HAP-1 (cell line): ENCODE results near the gene NXPH4.

ENCODE experiments used
- DNase-seq, 2 experiments: peaks; one replicate each; pipeline ENCODE4 v3.0.0-alpha.2; 2016 to 2020; ENCODE audit warnings: low spot score in 2 of 2
- H3K27me3 ChIP-seq: fragments of 250-450 bp; sonication (Bioruptor Pico); 2 replicates; pipeline ENCODE4 v1.5.1; 2020; ENCODE audit warnings: low read depth, mild to moderate bottlenecking, moderate library complexity
- H3K36me3 ChIP-seq: fragments of 250-450 bp; sonication (Bioruptor Pico); replicated peaks from 2 replicates; pipeline ENCODE4 v1.5.1; 2020; ENCODE audit warnings: mild to moderate bottlenecking
- H3K4me1 ChIP-seq: fragments of 250-450 bp; sonication (Bioruptor Pico); 2 replicates; pipeline ENCODE4 v1.5.1; 2020; ENCODE audit warnings: mild to moderate bottlenecking
- H3K4me3 ChIP-seq: fragments of 250-450 bp; sonication (Bioruptor Pico); 2 replicates; pipeline ENCODE4 v1.5.1; 2020; ENCODE audit warnings: mild to moderate bottlenecking, moderate library complexity
- H3K9me3 ChIP-seq: fragments of 250-450 bp; sonication (Bioruptor Pico); 2 replicates; pipeline ENCODE4 v1.5.1; 2020; ENCODE audit warnings: mild to moderate bottlenecking, moderate library complexity
- in situ Hi-C: fragments of 300-500 bp; cut with MboI; formaldehyde crosslinking; loops from 3 replicates; pipeline ENCODE4 v1.14.3; 2020; ENCODE audit warnings: low sequenced_read_pairs, inconsistent platforms, mixed read lengths

Gene NXPH4

DNA sequence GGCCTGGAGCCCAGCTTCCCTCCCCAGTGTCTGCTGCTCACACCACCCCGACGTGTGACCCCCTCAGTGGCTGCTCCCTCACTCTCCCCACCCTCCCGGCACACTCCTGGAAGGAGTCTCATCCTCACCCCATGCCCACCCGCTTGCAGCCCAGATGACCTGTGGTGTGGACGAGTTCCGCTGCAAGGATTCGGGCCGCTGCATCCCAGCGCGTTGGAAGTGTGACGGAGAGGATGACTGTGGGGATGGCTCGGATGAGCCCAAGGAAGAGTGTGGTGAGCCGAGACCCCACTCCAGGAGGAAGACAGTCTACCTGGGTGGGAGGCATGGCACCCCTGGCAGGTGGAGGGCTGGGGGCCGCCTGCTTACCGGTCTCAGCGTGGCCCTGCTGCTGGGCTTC is 15.0 kb upstream of the NXPH4 start:
- Histone ChIP-seq H3K36me3 (peaks cover 4% of the 10 kb centered on the region), H3K27me3 (no peaks in the 10 kb centered on the region), H3K9me3 (no peaks in the 10 kb centered on the region), H3K4me1 (no peaks in the 10 kb centered on the region), H3K4me3 (no peak overlapping the region)
- in situ Hi-C loops, result no loop called here
- no peak for DNase-seq

DNA sequence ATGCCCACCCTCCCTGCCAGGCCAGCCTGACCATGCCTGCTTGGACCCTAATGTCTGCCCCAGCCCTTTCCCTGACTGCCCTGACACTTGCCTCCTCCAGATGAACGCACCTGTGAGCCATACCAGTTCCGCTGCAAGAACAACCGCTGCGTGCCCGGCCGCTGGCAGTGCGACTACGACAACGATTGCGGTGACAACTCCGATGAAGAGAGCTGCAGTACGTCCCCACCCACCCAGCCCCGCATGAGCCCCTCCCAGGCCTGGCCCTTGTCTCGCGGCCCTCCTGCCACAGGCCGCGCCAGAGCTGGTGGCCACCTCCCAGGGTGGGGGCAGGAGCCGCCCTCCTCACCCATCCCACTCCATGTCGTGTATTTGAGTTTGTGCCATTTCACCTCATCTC is 14.3 kb upstream of the NXPH4 start:
- in situ Hi-C loops, result no loop called here
- H3K4me3 ChIP-seq, result no peak overlapping the region
- DNase-seq, result no peak
- no peaks in the 10 kb centered on the region for H3K9me3 ChIP-seq
- no peaks in the 10 kb centered on the region for H3K27me3 ChIP-seq
- H3K4me1 ChIP-seq, result no peaks in the 10 kb centered on the region
- H3K36me3 ChIP-seq, result peaks cover 4% of the 10 kb centered on the region

DNA sequence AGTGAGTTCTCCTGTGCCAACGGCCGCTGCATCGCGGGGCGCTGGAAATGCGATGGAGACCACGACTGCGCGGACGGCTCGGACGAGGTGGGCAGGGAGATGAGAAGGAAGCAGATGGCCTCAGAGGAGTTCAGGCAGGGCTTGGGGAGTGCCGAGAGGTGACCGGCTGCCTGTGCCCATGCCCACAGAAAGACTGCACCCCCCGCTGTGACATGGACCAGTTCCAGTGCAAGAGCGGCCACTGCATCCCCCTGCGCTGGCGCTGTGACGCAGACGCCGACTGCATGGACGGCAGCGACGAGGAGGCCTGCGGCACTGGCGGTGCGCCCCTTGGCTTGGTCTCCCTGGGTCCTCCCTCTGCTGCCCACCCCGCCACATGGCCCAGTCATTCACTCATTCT is 13.4 kb upstream of the NXPH4 start:
- H3K4me1 ChIP-seq, result no peaks in the 10 kb centered on the region
- H3K4me3 ChIP-seq, result no peak overlapping the region
- in situ Hi-C loops, result no loop called here
- no peaks in the 10 kb centered on the region for H3K27me3 ChIP-seq
- H3K9me3 ChIP-seq, result no peaks in the 10 kb centered on the region
- no peak for DNase-seq
- peaks cover 3% of the 10 kb centered on the region for H3K36me3 ChIP-seq

DNA sequence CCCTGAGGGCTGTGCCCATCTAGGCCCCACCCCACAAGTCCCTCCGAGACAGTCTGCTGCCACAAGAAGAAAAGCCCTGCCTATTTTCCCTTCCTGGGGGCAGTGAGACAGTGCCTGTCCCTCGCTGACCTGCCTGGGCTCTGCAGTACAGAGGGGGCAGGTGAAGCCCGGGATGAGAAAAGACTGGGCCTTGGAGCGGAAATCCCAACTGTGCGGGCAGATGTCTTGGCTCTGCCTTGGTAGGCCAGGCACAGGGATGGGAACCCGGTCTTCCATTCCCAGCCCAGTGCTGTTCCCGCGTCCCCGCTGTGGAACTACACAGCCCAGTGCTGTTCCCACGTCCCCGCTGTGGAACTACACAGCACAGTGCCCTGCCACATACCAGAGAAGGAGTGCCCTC is 12.8 kb upstream of the NXPH4 start:
- no peaks in the 10 kb centered on the region for H3K27me3 ChIP-seq
- no peaks in the 10 kb centered on the region for H3K4me1 ChIP-seq
- H3K4me3 ChIP-seq, result no peak overlapping the region
- H3K36me3 ChIP-seq, result no peaks in the 10 kb centered on the region; the same call in none of the 2 replicates
- H3K9me3 ChIP-seq, result no peaks in the 10 kb centered on the region
- DNase-seq, result no peak
- in situ Hi-C loops, result no loop called here

DNA sequence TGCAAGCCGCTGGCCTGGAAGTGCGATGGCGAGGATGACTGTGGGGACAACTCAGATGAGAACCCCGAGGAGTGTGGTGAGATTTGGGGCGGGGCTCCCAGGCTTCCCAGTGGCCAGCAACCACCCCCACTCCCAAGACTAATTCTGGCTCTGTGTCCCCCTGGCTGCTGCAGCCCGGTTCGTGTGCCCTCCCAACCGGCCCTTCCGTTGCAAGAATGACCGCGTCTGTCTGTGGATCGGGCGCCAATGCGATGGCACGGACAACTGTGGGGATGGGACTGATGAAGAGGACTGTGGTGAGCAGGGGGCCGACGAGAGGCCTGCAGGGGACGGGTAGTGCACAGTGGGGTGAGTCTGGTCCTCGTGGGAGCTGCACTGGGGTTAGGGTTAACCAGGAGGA is 12.1 kb upstream of the NXPH4 start:
- H3K27me3 ChIP-seq, result no peaks in the 10 kb centered on the region

DNA sequence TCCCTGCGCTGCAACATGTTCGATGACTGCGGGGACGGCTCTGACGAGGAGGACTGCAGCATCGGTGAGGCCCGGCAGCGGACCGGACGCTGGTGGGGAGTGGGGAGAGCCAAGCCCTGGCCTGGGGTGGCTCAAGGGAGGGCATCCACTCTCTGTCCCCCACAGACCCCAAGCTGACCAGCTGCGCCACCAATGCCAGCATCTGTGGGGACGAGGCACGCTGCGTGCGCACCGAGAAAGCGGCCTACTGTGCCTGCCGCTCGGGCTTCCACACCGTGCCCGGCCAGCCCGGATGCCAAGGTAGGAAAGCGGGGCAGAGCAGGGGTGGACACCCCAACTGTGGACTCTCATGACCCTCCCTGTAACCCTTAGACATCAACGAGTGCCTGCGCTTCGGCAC is 11.4 kb upstream of the NXPH4 start:
- Histone ChIP-seq H3K4me3 (no peak overlapping the region), H3K9me3 (no peaks in the 10 kb centered on the region), H3K36me3 (no peaks in the 10 kb centered on the region; the same call in none of the 2 replicates), H3K4me1 (no peaks in the 10 kb centered on the region), H3K27me3 (no peaks in the 10 kb centered on the region)
- DNase-seq, result no peak
- in situ Hi-C loops, result no loop called here

More for the DNA sequence above, 12.1 kb upstream of the NXPH4 start:
- no peaks in the 10 kb centered on the region for H3K9me3 ChIP-seq
- no peak overlapping the region for H3K4me3 ChIP-seq
- H3K4me1 ChIP-seq, result no peaks in the 10 kb centered on the region
- DNase-seq, result no peak
- in situ Hi-C loops, result no loop called here
- H3K36me3 ChIP-seq, result no peaks in the 10 kb centered on the region; the same call in none of the 2 replicates

DNA sequence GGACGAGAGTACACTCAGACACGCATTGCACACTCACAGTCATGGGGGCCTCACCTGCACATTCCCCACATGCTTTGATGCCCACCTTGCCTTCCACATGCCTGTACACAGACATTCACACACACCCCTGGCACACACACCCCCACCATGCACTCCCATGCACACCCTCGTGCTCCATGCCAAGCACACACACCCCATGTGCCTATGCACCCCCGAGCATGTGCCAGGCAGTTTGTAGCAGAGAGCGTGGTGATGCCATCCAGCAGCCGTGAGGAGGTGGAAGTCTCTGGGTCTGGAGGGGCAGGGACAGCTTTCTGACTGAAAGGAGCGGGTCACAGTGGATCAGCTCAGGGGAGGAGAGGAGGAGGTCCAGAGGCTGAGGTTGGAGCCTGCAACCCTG is 10.7 kb upstream of the NXPH4 start:
- no peak overlapping the region for H3K4me3 ChIP-seq
- H3K4me1 ChIP-seq, result no peaks in the 10 kb centered on the region
- in situ Hi-C loops, result no loop called here
- DNase-seq, result no peak
- no peaks in the 10 kb centered on the region; the same call in none of the 2 replicates for H3K36me3 ChIP-seq
- no peaks in the 10 kb centered on the region for H3K9me3 ChIP-seq
- no peaks in the 10 kb centered on the region for H3K27me3 ChIP-seq

DNA sequence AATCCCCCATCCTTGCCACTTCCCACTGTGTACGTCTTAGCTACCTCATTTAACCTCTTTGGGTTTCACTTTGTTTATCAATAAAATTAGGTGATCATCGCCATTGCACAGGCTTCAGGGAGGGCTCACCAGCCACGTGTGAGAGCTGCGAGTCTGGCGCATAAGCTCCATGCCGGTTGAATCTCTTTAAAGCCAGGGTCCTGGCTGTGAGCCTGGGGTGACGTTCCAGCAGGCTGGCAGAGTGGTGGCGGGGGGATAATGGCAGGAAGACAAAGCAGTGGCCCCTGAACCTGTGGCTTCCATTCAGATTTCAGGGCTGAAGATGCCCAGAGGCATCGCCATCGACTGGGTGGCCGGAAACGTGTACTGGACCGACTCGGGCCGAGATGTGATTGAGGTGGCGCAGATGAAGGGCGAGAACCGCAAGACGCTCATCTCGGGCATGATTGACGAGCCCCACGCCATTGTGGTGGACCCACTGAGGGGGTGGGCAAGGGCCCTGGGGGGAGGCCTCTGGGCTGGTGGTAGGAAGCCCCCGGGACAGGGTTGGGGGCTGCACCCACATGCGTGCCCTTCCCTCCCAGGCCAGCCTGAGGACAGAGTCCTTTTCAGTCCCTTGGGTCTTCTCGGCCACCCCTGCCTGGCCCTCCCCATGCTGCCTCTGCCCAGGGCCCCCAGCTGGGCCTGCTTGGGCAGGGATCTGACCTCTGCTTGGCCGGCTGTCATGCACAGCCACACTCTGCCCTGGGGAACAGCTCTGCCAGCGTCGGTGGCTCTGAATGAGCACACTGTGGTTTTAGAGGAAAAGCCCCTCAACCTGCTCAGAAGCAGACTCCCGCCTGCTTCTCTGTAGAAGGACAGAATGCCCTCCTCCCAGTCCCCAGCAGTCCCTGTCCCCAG is 8.6 kb upstream of the NXPH4 start:
- in situ Hi-C loops, result no loop called here

DNA sequence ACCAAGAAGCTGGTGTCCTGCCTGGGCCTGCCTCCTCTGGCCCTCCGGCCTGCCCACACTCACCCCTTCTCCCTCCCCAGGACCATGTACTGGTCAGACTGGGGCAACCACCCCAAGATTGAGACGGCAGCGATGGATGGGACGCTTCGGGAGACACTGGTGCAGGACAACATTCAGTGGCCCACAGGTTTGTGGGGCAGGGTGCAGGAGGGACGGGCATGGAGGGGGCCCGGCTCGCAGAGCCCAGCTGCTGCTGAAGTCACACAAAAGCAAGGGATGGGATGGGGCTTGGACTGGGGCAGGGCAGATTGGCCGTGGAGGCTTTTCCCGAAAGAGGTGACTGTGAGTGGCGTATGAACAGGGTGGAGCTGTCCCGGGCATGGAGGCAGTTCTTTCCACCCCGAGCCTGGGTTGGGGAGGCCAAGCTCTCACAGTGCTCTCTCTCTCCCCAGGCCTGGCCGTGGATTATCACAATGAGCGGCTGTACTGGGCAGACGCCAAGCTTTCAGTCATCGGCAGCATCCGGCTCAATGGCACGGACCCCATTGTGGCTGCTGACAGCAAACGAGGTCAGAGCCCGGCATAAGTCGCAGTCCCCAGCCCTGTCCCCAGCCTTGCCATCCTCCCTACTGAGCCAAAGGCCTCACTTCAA is 7.8 kb upstream of the NXPH4 start:
- Histone ChIP-seq H3K36me3 (peaks cover 4% of the 10 kb centered on the region), H3K4me3 (no peak overlapping the region), H3K27me3 (no peaks in the 10 kb centered on the region), H3K4me1 (peaks cover 3% of the 10 kb centered on the region), H3K9me3 (no peaks in the 10 kb centered on the region)
- in situ Hi-C loops, result no loop called here
- no peak for DNase-seq

More for the DNA sequence above, 8.6 kb upstream of the NXPH4 start:
- H3K4me1 ChIP-seq, result no peaks in the 10 kb centered on the region
- DNase-seq, result no peak
- no peaks in the 10 kb centered on the region for H3K9me3 ChIP-seq
- no peaks in the 10 kb centered on the region for H3K27me3 ChIP-seq
- H3K4me3 ChIP-seq, result no peak overlapping the region
- H3K36me3 ChIP-seq, result peaks cover 4% of the 10 kb centered on the region

DNA sequence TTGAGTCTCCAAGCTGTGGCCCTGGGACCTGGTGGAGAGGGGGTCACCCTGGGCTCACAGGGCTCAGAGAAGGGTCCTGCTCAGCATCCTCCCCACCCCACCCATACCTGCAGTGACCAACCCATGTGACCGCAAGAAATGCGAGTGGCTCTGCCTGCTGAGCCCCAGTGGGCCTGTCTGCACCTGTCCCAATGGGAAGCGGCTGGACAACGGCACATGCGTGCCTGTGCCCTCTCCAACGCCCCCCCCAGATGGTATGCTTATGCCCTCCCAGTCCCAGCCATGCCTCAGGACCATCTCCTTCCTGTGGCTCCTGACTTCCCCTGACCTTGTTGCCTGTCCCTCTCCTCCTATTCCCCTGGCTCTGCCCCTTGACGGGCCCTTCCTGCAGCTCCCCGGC is 6.7 kb upstream of the NXPH4 start:
- Histone ChIP-seq H3K4me1 (peaks cover 6% of the 10 kb centered on the region), H3K9me3 (no peaks in the 10 kb centered on the region), H3K4me3 (no peak overlapping the region), H3K27me3 (peaks cover 1% of the 10 kb centered on the region), H3K36me3 (peaks cover 4% of the 10 kb centered on the region; the same call in 1 of the 2 replicates)
- no peak for DNase-seq
- in situ Hi-C loops, result no loop called here

DNA sequence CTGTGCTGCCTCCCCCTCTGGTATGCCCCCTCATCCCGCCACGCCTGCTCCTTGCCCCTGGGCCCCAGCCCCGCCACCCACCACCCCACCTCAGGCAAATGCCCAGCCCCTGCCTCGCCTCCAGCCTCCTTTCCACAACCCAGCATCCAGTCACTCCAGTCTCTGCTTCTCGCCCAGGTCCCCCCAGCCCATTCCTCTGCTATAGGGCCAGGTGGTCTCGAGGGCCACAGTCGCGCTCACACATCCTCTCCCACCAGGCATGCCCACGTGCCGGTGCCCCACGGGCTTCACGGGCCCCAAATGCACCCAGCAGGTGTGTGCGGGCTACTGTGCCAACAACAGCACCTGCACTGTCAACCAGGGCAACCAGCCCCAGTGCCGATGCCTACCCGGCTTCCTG is 6.1 kb upstream of the NXPH4 start:
- in situ Hi-C loops, result no loop called here
- peaks cover 4% of the 10 kb centered on the region; the same call in 1 of the 2 replicates for H3K36me3 ChIP-seq
- peaks cover 6% of the 10 kb centered on the region for H3K4me1 ChIP-seq
- no peak for DNase-seq
- no peaks in the 10 kb centered on the region for H3K9me3 ChIP-seq
- peaks cover 5% of the 10 kb centered on the region for H3K27me3 ChIP-seq
- H3K4me3 ChIP-seq, result no peak overlapping the region

DNA sequence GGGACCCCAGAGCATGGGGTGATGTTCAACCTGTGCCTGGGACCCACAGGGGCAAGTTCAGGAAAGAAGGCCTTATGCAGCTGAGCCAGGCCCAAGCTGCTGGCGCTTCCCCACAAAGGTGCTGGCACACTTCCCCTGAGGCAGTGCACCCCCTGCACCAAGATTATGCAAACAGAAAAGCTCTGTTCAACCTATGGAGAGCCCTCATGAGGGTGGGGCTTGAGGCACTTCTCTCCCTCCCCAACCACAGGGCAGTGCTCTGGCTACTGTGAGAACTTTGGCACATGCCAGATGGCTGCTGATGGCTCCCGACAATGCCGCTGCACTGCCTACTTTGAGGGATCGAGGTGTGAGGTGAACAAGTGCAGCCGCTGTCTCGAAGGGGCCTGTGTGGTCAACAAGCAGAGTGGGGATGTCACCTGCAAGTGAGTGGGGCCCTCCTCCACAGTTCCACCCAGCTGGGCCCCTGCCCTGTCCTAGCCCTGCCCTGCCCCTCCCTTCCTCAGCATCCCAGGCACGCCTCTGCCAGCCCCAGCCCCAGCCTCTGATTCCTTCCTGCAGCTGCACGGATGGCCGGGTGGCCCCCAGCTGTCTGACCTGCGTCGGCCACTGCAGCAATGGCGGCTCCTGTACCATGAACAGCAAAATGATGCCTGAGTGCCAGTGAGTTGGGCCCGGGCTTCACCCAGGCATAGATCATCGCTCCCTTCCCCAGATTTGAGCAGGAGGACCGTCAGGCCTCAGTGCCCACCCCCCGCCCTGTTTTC is 5.5 kb upstream of the NXPH4 start:
- peaks cover 4% of the 10 kb centered on the region; the same call in 1 of the 2 replicates for H3K36me3 ChIP-seq
- no peaks in the 10 kb centered on the region for H3K9me3 ChIP-seq
- no peak overlapping the region for H3K4me3 ChIP-seq
- H3K4me1 ChIP-seq, result peaks cover 6% of the 10 kb centered on the region
- in situ Hi-C loops, result no loop called here
- peaks cover 11% of the 10 kb centered on the region for H3K27me3 ChIP-seq
- DNase-seq, result no peak

DNA sequence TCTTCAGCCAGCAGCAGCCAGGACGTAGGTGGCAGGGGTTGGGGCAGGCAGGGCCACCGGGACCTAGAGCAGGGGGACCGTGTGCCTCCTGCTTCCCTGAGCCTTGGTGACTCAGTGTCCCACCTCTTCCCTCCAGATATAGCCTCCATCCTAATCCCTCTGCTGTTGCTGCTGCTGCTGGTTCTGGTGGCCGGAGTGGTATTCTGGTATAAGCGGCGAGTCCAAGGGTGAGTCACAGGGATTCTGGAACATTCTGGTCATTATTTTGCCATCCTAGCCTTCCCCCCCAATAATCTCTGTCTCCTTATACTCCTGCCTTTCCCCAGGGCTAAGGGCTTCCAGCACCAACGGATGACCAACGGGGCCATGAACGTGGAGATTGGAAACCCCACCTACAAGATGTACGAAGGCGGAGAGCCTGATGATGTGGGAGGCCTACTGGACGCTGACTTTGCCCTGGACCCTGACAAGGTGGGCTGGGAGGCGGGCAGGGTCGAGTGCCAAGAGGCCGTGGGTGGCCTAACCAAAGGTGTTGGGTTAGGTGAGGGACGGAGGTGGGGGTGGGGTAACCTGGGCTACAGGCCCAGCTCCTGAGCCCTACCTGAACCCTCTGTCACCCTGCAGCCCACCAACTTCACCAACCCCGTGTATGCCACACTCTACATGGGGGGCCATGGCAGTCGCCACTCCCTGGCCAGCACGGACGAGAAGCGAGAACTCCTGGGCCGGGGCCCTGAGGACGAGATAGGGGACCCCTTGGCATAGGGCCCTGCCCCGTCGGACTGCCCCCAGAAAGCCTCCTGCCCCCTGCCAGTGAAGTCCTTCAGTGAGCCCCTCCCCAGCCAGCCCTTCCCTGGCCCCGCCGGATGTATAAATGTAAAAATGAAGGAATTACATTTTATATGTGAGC is 4.5 kb upstream of the NXPH4 start:
- DNase-seq, result no peak
- peaks cover 4% of the 10 kb centered on the region; the same call in 1 of the 2 replicates for H3K36me3 ChIP-seq
- in situ Hi-C loops, result no loop called here
- H3K4me1 ChIP-seq, result peaks cover 6% of the 10 kb centered on the region
- no peak overlapping the region for H3K4me3 ChIP-seq
- H3K27me3 ChIP-seq, result peaks cover 11% of the 10 kb centered on the region
- H3K9me3 ChIP-seq, result no peaks in the 10 kb centered on the region
